DLD1 (cell line): Measurements from ENCODE around the gene DIP2C.
"Not testable (repeated sequence)": the region's sequence is repeated elsewhere in the genome, so short reads cannot be mapped to it uniquely, and the experiment has no call there.

Experiments
- in situ Hi-C: cut with HindIII; loops from 2 replicates; pipeline ENCODE4 v1.10.0; 2017; ENCODE audit warnings: low sequenced_read_pairs

DIP2C gene

GRCh38 chr10:323651-324293, 365.7 kb downstream of the DIP2C start:
- in situ Hi-C loops: no loop called here

DNA sequence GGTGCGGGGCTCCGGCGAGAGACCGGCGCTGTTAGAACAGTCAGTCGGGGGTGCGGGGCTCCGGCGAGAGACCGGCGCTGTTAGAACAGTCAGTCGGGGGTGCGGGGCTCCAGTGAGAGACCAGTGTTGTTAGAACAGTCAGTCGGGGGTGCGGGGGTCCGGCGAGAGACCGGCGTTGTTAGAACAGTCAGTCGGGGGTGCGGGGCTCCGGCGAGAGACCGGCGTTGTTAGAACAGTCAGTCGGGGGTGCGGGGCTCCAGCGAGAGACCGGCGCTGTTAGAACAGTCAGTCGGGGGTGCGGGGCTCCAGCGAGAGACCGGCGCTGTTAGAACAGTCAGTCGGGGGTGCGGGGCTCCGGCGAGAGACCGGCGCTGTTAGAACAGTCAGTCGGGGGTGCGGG, 366.4 kb downstream of the DIP2C start:
- in situ Hi-C loops: not testable (repeated sequence)

DNA sequence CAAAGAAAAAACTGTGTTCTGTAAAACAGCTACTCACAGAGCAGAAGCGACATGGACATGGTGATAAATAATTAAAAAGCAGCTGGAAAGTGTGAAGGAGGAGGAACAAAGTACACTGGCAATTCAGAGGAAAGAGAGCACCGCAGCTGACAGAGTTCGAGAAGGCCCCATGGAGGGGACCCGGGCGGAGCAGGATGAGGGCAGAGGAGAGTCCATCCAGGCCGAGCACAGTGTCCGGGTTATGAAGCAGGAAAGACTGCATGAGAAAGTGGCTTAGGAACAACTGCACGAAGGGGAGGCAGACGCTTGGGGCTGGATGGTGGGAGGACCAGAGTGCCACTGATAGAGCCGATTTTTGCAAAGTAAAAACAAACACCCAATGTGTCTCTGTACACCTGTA, 368.7 kb downstream of the DIP2C start:
- in situ Hi-C loops: no loop called here

DNA sequence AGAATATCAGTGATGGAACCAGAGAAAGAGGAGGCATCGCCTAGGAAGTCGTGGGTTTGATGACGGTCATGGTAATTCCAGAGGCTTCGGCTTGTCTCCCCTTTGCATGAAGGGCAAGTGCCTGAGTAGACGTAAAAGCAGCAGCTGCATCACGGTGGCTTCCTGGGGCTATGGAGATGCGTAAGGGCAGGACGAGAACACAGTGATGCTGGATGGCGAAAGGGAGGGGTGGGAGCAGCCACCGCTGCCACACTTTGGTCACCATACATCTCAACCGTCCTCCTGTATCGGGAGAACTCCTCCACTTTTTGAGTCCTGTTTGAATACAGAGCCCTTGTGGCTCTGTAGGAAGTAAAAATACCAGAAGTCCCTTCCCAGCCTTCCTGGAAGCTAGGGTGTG, 371.5 kb downstream of the DIP2C start:
- in situ Hi-C loops: no loop called here

- in situ Hi-C loops: no loop called here
Measured at GRCh38 chr10:317271-317769, 372.1 kb downstream of the DIP2C start.

- in situ Hi-C loops: no loop called here
Measured at GRCh38 chr10:316390-316789, 373.1 kb downstream of the DIP2C start.

DNA sequence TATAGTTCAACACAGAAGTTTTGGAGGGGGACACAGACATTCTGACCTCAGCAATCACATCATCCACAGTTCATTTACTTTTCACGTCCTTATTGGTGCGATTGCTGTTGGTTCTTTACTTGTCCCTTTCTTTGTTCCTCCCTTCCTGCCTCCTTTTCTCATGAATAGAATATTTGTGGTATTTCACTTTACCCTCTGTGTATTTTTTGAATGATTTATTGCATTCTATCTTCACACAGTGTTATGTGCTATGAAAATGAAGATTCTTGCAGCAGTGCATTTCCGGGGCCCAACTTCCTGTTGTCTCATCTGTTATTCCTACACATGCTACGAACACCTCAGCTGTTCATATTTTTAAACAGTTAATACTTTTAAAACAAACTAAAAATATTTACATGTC, 374.6 kb downstream of the DIP2C start:
- in situ Hi-C loops: no loop called here

GRCh38 chr10:314381-314780, 375.1 kb downstream of the DIP2C start:
- in situ Hi-C loops: no loop called here

- in situ Hi-C loops: no loop called here
Measured at GRCh38 chr10:311901-312665, 377.4 kb downstream of the DIP2C start.

GRCh38 chr10:310976-311639, 378.4 kb downstream of the DIP2C start:
- in situ Hi-C loops: no loop called here

GRCh38 chr10:310371-310770, 379.1 kb downstream of the DIP2C start:
- in situ Hi-C loops: no loop called here

DNA sequence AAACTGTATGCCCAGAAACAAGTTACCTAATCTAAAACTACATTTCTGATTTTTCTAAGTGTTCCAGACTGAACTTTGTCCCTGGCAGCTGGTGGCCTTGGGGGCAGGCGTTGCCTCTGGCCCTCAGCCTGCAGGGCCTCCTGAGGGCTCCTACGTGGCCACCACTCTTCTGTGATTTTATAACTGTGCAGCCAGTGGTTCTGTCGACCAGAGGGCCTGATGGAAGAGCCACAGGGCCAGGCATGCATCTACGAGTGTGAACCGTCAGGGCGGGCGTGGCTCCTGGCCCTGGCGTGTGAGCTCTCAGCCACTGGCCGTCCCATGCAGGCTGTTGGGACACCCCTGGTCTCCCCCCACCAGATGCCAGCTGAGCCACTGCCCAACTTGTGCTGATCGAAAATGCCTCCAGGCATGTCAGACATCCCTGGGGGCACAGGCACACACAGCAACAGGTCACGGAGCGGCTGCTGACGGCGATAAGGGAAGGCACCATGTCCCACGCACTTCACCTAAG, 380.8 kb downstream of the DIP2C start:
- in situ Hi-C loops: no loop called here

GRCh38 chr10:308101-308500, 381.4 kb downstream of the DIP2C start:
- in situ Hi-C loops: no loop called here

DNA sequence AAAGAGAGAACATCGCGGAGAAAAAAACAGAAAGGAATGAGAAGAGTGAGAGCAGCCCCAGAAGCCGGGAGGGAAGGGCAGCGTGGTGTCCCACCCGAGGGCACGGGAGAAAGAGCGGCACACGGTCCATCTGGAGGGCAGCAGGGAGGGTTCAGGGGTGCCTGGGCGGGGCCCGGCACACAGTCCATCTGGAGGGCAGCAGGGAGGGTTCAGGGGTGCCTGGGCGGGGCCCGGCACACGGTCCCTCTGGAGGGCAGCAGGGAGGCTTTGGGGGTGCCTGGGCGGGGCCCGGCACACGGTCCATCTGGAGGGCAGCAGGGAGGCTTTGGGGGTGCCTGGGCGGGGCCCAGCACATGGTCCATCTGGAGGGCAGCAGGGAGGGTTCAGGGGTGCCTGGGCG, 381.8 kb downstream of the DIP2C start:
- in situ Hi-C loops: no loop called here

GRCh38 chr10:306675-307185, 382.7 kb downstream of the DIP2C start:
- in situ Hi-C loops: no loop called here

- in situ Hi-C loops: no loop called here
Measured at GRCh38 chr10:306007-306674, 383.3 kb downstream of the DIP2C start.

DNA sequence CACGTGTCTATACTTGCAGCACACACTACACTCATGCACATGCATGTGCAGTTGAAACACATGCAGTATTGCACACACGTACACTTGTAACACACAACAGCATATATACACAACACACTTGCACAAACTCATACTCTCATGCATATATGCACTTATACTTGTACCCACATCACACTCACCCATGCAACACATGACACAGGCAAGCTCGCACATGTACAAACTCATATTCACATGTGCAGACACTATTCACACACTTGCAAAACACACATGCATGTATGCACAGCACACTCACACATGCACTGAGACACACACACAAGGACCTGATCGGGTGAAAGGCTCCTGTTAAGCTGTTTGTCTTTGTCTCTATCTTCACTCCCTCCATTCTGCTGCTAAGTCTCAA, 384.4 kb downstream of the DIP2C start:
- in situ Hi-C loops: no loop called here

GRCh38 chr10:301536-301935, 387.9 kb downstream of the DIP2C start:
- in situ Hi-C loops: no loop called here

- in situ Hi-C loops: not testable (repeated sequence)
Measured at GRCh38 chr10:300580-300979, 388.9 kb downstream of the DIP2C start.

- in situ Hi-C loops: no loop called here
Measured at GRCh38 chr10:299969-300368, 389.5 kb downstream of the DIP2C start.

DNA sequence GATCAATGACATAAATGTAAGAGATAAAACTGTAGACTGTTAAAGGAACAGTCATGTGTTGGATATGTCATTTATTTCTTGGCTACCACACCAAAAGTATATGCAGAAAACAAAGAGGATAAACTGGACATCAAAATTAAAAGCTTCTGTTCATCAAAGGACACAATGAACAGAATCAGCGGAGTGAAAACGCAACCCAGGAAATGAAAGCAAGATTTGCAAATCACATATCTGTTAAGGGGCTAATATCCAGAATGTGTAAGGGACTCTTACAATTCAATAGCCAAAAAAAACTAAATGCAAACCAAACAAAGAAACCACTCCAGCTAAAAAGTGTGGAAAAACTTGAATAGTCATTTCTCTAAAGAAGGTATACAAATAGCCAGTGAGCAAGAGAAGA, 390.0 kb downstream of the DIP2C start:
- in situ Hi-C loops: no loop called here
